Ectodermal cell (in vitro differentiated cells): Measurements from ENCODE around the gene ZNF33A.

Source experiments
- H3K27ac ChIP-seq: 2 replicates; pipeline ENCODE4 v1.7.0; 2013; ENCODE audit warnings: mild to moderate bottlenecking, low read depth, low read length; ENCODE audit not compliant: insufficient read depth, poor library complexity, severe bottlenecking
- H3K27me3 ChIP-seq: 2 replicates; pipeline ENCODE4 v1.7.0; 2013; ENCODE audit warnings: mild to moderate bottlenecking, low read length; ENCODE audit not compliant: insufficient read depth, control insufficient read depth, poor library complexity, severe bottlenecking
- H3K36me3 ChIP-seq: one replicate; pipeline ENCODE4 v1.7.0; 2013; ENCODE audit warnings: low read length; ENCODE audit not compliant: control insufficient read depth, insufficient read depth
- H3K4me1 ChIP-seq: one replicate; pipeline ENCODE4 v1.7.0; 2013; ENCODE audit warnings: low read length; ENCODE audit not compliant: control insufficient read depth, insufficient read depth
- H3K4me3 ChIP-seq: 2 replicates; pipeline ENCODE4 v1.7.0; 2013; ENCODE audit warnings: low read depth, low read length, control low read depth; ENCODE audit not compliant: insufficient read depth
- H3K9me3 ChIP-seq: 2 replicates; pipeline ENCODE4 v1.7.0; 2013; ENCODE audit warnings: mild to moderate bottlenecking, low read length, moderate library complexity; ENCODE audit not compliant: control insufficient read depth
- WGBS, 2 experiments: methylation state at CpG; one replicate each; pipeline ENCODE4 v1.1.7; 2013; ENCODE audit warnings: missing lambda C conversion rate in 2 of 2; 5-methylcytosine and 5-hydroxymethylcytosine counted together

ZNF33A gene

DNA sequence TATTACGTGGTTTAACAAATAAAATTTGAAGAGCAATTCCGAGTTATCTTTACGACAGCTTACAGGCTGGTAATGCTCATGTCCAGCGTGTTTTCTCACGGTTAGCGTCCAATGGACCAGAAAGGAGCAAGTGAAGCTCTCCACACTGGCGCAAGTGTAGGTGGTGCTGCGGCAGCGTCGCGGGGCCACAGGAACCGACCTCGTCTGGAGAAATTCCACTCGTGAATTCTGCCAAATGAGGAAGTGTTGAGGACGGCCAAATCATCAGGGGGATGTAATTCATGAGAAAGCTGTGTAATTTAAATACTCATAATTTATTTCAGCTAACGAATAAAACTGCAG lies 83.3 kb downstream of the ZNF33A start:
- H3K27ac ChIP-seq: no peak overlapping the region
- peak overlapping the region; percentile 62 for H3K4me3 ChIP-seq
- 51 to 55% methylated on average over 15 to 16 of the region's 16 CpGs for WGBS, 2 experiments

DNA sequence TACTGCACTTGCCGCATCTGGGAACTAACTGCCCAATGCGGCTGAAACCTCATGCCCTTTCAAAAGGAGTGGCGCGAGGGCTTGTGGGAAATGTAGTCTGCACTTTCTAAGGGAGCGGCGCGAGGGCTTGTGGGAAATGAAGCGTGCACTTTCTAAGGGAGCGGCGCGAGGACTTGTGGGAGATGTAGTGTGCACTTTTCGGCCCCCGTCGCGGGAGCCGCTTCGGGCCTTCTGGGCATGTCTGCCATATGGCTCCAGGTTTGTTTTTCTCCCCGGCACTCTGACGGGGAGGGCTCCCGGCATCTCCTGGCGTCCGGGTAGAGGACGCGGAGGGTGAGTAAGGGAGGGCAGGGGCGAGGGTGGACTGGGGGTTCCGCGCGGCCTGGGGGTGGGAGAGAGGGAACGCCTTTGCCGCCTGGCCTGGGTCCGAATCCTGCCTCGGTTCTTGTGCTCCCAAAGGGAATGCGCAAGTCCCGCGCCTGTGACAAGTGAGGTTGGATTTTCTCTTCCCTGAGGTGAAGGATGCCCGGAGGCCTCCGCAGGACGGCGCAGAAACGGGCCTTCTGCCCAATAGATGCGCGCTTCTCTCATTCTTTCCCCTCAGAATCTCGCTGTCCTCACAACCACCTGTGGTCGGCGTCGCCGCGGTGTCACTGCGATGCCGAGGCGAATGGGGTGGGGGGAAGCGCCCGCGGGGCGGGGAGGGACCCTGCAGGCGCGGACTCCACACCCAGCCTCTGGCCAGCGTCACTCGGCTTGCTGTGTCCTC lies 83.9 kb downstream of the ZNF33A start, which contains the start of gene ZNF37A:
Gene ZNF37A, plus strand, starts transcription at position 180 of the 769 bp plus-strand sequence. CDS start 2,281 bp downstream, outside the sequence.
- H3K27ac ChIP-seq: no peak within 1 kb of the TSS
- no peaks in the 10 kb centered on the region for H3K4me1 ChIP-seq
- peaks cover 3% of the 10 kb centered on the region for H3K9me3 ChIP-seq
- WGBS, 2 experiments: 18 to 21% methylated on average over 59 of the region's 59 CpGs
- H3K36me3 ChIP-seq: peaks cover 16% of the 10 kb centered on the region
- no peaks in the 10 kb centered on the region for H3K27me3 ChIP-seq
- H3K4me3 ChIP-seq: peak within 1 kb of the TSS; percentile 62

More for the DNA sequence above, 83.3 kb downstream of the ZNF33A start:
- Histone ChIP-seq H3K27me3 (no peaks in the 10 kb centered on the region), H3K9me3 (no peaks in the 10 kb centered on the region), H3K4me1 (no peaks in the 10 kb centered on the region), H3K36me3 (peaks cover 16% of the 10 kb centered on the region)

DNA sequence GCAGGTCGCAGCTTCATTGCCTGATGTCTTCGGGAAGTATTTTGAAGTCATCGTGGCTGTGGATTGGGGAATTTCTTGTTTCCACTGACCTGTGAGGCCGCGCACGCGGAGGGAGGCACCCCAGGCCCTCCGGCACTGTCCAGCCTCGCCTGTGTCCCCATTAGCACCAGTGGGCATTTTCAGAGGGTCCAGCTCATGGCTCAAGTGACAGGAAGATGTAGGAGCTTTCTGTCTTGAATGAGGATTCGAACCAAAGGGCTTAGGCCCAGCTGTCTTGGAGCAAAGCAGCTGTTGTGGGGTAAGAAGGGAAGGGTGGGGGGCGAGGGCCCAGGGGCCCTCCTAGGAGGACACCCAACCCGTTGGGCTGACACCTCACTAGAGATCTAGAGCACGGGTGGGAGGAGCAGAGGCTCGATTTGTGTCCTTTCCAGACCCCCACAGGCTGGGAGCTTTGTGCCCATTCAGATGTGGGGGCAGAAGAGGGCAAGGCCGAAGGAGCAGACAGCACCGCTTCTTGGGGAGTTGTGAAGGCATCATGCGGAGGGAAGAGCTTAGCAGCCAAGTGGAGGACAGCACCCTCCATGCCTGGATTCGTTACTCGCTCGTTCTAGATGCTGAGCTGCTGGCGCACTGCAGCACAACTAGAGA lies 84.6 kb downstream of the ZNF33A start:
- Histone ChIP-seq H3K4me1 (no peaks in the 10 kb centered on the region), H3K27me3 (no peaks in the 10 kb centered on the region), H3K9me3 (peaks cover 3% of the 10 kb centered on the region), H3K27ac (no peak overlapping the region), H3K36me3 (peaks cover 16% of the 10 kb centered on the region), H3K4me3 (peak overlapping the region; percentile 62)
- WGBS, 2 experiments: 81 to 87% methylated on average over 21 of the region's 21 CpGs

DNA sequence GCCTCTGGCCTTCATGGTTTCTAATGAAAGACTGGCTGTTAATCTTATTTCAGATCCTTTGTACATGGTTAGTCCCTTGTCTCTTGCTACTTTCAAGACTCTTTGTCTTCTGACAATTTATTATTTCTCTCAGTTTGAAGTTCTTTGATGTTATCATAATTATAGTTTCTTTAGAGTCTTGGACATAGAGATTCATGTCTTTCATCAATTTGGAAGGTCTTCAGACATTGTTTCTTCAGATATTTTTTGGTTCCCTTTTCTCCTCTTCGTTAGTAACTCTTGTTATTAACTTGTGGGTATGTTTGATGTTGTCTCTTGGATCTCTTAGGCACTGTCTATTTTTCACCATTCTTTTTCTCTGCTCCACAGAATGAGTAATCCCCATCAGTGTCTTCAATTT lies 92.4 kb downstream of the ZNF33A start:
- 40% methylated on average over 1 of the region's 1 CpG; no CpG with 5 or more reads in 1 of the 2 experiments for WGBS, 2 experiments
- H3K27ac ChIP-seq: no peak overlapping the region
- no peak overlapping the region for H3K4me3 ChIP-seq
- peaks cover 6% of the 10 kb centered on the region for H3K9me3 ChIP-seq
- H3K4me1 ChIP-seq: no peaks in the 10 kb centered on the region
- H3K36me3 ChIP-seq: peaks cover 14% of the 10 kb centered on the region
- H3K27me3 ChIP-seq: no peaks in the 10 kb centered on the region

DNA sequence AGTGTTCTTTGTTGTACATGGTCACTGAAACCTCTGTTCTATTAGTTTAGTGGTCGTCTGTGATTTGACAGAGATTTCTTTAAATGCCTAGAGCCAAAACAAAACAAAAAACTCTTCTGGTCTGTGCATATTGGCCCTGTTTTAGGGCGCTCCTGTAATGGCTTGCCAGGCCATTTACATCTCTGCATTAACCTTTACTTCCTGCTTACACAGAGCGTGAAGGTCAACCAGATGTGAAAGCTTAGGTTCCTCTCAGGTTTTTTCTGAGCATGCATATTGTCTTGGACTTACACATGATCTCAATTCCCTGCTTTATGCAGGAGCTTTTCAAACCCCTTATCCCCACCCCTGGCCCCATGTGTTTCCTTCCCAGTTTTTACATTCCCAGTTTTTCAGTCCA lies 93.3 kb downstream of the ZNF33A start:
- no peak overlapping the region for H3K4me3 ChIP-seq
- 90 to 91% methylated on average over 3 of the region's 3 CpGs for WGBS, 2 experiments

DNA sequence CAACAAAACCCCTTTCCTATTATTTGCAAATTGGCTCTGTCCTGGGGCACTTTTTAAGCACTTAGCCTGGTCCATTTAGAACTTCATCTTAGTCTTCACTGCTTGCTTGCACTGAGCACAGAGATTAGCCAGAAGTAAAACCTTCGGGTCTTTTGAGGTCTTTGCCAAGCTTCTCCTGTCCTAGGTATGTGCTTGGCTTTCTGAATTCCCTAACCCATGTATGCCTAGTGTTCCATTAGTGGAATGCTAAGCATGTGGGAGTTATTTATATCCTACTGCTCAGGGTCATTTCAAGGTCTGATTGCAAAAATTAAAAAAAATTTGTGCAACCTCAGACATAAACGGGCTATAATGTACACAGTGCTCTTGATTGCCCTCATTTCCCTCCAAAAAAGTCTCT lies 101.7 kb downstream of the ZNF33A start:
- Histone ChIP-seq H3K4me3 (no peak overlapping the region), H3K27ac (no peak overlapping the region), H3K4me1 (no peaks in the 10 kb centered on the region), H3K27me3 (no peaks in the 10 kb centered on the region), H3K36me3 (peaks cover 22% of the 10 kb centered on the region), H3K9me3 (peaks cover 7% of the 10 kb centered on the region)
- WGBS, 2 experiments: 97 to 100% methylated on average over 2 of the region's 2 CpGs

More for the DNA sequence above, 93.3 kb downstream of the ZNF33A start:
- no peaks in the 10 kb centered on the region for H3K4me1 ChIP-seq
- peaks cover 14% of the 10 kb centered on the region for H3K36me3 ChIP-seq
- peaks cover 9% of the 10 kb centered on the region for H3K9me3 ChIP-seq
- H3K27me3 ChIP-seq: no peaks in the 10 kb centered on the region
- H3K27ac ChIP-seq: no peak overlapping the region
